Right renal pelvis (tissue), 4 donors: ENCODE measurements around the gene FBXO42. TPM values are rescaled to one million over a fixed set of nuclear protein-coding genes. Genes with fewer than 3 reads are reported as not detected.
A peak's percentile ranks its signal among the peaks of the same experiment; 100 is the strongest.

Experiments used
- DNase-seq, 4 donors: peaks; one replicate each; pipeline ENCODE4 v3.0.0-alpha.2; 2013; ENCODE audit warnings: low read depth in 4 of 4, low spot score in 3 of 4, missing footprints in 1 of 4
- polyA plus RNA-seq, 4 donors: library from polyadenylated mRNA; unstranded; fragments of 120-200 nt; gene quantifications; one replicate each; pipeline ENCODE4 v1.2.1, GENCODE V29; 2013; ENCODE audit not compliant: insufficient read length in 4 of 4

FBXO42 gene
- polyA plus RNA-seq, 4 donors = 21.1 to 24.8 (median 22.1) TPM

DNA sequence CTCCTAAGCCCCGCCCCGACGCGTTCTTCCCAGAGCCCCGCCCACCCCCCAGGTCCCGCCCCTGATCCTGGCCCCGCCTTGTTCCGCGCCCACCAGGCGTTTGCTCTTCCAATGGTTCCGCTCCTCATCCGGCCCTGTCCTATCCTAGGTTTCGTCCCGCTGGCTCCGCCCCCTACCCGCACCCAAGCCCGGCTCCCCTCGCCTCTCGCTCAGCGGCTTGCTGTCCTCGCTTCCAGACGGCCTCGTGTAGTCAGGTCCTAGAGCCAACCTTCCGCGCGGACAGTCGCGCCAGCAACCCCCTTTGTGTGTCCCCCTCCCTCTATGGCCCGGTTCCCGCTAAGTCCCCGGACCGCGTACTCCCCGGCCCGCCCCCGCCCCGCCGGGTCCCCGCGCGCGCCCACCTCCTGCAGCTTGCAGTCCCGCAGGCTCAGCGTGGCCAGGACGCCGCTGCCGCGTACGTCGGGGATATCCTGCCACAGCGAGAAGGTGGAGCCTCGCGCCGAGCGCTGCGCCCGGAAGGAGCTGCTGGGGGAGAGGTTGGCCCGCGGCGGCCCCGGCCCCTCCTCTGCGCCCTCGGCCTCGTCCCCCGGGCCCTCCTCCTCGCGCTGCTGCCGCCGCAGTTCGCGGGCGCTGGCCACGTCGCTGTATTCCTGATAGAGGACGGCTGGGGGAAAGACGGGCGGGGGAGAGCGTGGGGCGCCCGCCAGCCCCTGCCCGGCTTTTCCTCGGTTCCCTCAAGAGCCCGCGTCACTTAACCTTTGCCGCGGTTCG is 145.5 kb downstream of the FBXO42 start:
- peak; percentile 89 to 94 (median 94) for DNase-seq

DNA sequence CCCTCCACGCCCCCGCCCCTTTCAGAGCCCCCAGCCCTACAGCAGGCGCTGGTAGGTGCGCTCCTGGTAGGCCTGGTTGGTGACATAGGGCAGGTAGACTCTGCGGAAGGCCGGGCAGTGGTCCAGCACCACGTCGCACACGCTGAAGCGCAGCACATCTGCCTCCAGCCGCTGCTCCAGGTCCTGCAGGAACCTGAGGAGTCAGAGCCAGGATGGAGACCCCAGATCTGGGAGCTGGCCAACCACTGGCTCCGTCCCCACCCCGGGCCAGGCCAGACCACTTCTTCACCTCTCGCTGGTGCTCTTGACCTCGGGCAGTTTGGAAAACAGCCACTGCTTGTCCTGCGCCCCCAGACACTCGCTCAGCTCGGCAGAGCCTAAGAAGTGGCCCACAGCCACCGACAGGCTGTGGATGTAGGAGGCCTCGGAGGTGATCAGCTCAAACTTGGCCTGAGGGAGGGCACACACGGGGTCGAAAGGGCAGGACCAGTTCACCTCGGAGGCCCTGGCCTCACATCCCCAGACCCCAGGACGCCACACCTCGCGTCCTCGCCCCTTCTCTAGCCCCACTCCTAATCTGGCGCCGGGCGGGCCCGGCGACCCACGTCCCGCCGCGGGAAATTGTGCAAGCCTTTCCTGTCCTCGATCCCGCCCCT is 146.3 kb downstream of the FBXO42 start:
- DNase-seq = no peak

DNA sequence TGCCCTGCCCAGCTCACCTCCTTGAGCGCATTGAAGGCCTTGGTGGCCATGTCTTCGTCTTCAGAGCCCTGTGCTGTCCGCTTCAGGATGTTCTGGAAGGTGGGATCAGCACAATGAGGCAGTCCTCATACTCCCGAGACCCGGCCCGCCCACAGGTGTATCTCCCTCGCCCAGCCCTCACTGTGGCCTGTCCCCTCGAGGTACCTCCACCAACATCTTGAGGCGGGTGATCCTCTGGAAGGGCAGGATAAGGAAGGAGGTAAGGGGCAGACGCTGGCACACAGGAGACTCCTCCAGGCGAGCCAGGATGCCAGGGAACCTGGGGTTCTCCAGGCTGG is 147.0 kb downstream of the FBXO42 start:
- DNase-seq = no peak

DNA sequence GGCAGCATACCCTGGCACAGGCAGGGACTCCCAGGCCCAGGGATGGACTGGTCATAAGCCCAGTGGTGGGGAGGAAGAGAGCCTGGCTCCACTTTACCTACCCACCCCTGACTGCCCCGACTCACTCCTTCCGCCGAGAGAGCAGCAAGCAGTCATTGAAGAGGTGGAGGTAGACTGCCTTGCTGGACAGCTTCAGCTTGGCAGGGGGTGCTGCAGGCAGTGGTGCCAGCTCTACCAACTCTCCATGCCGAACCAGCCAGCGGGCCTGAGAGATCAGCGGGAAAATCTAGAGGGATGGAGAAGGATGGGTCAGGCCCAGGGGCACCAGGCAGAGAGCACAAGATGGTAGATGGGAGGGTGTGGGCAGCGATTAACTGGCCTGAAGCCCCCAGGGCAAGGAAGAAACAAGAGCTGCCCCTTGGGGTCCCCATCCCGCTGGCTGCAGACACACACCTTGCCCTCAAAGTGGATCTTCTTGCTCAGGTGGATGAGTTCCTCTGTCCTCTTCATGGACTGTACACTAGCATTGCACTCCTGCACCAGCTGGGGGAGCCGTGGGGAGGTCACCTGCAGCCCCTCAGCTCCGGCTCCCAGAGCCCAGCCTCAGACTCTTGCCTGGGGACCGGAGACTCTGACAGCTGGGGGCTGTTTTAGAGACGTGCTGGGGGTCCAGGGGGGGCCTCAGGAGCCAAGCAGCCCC is 147.5 kb downstream of the FBXO42 start:
- DNase-seq = no peak

DNA sequence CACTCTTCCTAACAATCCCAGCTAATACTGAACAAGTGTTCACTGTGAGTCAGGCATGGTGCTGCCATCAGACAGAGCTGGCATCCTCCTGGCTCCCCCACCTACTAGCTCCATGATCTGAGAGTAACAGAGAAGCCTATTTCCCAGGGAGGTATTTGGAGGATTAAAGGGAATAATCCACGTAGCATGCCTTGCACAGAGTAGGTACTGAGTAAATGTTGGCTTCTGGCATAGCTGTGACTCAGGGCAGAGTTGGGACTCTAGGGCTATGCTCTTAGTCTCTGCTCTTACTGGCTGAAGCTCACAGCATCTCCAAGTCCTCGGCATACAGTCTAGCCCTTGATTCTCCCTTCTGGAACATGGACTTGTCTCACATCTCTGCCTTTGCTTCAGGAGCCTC is 148.1 kb downstream of the FBXO42 start:
- no peak for DNase-seq

DNA sequence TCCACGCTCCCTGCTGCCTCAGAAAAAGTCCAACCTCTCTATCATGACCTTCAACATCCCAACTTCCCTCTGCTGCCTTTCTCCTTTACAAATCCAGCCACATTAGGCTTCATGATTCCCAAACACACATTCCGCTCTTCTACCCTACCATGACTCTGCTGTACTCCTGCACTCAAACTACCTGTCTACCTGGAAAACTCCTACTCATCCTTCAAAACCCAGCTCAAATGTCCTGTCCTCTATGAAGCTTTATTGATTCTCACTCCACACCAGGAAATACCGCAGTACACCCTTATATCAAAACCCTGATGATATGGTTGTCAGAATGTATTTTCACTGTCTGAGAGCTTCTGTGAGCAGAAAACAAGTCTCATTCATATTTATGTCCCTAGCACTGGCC is 148.7 kb downstream of the FBXO42 start:
- no peak for DNase-seq

DNA sequence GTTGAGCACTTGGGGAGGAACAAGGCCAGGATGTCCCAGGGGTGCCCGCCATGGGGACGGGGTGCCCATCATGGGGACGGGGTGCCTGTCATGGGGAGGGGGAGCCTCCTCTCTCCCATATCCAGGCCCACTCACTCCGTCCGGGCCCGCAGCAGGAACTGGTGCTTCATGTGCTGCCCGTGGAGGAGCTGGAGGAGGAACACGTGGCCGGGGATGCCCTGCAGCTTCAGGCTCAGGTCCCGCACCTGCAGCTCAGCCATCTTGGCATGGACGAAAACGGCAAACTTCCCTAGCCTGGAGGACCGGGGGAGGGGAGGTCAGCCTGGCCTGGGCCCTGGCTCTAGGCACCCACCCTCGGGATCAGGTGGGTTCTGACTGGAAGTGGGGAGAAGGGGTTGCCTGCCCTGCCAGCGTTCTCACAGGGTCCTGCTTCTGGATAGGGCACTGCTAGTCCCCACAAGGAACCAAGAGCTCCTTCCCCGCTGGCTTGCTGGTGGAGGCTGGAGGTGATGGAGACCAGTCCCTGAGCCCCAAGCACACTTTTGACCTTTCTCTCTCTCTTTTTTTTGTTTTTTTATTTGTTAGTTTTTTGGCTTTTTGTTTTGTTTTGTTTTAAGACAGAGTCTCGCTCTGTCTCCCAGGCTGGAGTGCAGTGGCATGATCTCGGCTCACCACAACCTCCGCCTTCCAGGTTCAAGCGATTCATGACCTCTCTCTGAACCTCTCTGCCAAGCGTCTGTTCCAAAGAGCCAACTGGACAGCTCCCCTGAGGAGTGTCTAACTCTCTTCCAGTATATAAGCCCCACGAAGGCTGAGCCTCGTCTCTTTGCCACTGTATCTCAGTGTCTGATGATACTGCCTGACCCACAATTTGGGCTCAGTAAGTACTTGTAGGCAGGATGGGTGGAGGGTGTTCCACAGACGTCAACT is 149.7 kb downstream of the FBXO42 start:
- no peak for DNase-seq

DNA sequence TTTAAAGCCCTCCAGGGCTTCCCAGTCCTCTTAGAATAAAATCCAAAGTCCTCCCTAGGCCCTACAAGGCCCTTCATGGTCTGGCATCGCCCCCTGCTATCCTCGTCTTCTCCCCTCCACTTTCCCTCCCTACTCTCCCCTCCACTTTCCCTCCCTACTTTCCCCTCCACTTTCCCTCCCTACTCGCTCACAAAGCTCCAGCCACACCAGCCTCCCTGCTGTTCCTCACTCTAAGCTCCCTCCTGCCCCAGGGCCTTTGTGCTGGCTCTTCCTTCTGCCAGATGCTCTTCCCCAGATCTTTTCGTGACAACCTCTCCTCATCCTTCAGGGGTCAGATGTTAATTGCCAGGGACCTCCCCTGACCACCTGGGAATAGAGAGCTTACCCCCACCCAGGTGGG is 152.6 kb downstream of the FBXO42 start:
- DNase-seq = no peak

DNA sequence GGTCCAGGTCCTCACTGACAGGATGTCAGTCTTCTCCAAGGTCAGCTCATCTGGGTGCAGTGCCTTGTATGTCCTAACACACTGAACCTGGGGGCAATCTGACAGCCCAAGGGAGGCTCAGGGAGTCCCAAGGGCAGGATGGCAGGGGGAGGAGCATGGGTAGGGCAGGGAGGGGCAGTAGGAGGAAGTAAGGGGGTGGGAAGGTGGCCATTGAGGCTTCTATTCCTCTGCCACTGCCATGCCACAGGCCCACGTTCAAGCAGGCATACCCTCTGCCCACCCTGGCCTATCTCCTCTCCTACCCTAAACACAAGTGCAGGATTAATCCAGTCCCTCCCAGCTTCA is 153.2 kb downstream of the FBXO42 start:
- no peak for DNase-seq

DNA sequence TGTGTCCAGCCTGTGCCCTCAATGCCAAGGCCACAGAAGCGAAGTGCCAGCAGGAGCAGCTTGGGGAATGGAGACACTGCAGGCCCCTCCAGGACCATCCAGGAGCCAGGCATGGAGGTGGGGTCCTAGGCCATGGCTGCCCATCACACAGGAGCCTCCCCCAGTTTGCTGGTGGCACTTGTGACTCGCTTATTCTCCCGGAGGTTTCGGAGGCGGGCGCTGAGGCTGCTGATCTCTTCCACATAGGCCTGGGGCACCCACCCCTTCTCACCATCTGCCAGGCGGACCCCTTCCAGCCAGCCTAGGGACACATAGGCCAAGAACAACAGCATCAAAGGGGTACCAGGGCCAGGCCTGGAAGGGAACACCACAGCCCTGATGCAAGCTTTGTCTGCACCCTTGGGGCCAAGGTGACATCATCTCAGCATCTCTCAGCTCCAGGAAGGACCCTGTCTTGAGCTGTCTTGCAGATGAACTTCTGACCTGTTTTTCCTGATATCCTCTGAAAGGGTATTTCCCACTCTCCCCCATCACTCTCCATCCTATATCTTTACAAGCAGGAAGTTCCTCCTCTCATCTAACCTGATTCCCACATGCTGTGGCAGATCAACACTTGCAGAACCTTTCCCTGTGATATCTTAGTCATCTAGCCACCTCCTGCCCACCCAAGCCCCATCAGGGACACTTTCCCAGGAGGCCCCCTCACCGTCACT is 153.7 kb downstream of the FBXO42 start:
- no peak for DNase-seq

DNA sequence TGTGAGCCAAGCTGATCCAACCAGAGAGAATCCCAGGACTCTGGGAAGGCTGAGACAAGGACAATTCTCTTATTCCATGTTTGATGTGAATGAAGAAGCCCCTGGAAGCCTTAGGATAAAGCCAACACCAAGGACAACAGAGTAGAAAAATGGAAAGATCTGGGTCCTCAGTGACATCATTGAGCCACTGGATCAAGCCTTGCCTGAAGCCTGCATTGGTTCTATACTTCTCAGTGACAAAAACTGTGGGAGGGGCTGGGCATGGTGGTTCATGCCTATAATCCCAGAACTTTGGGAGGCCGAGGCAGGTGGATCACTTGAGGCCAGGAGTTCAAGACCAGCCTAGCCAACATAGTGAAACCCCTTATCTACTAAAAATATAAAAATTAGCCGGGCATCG is 155.4 kb downstream of the FBXO42 start:
- DNase-seq = no peak

Other genes starting within 250 kb of the FBXO42 start
- 10 to 100 TPM; 14.7 to 19.7 (median 17.7) TPM for gene EPHA2, start 196.4 kb downstream of the FBXO42 start, polyA plus RNA-seq
- gene ARHGEF19, start 139.8 kb downstream of the FBXO42 start, polyA plus RNA-seq = 10 to 100 TPM; 17.1 to 22.0 (median 20.8) TPM
- gene CPLANE2, start 115.3 kb downstream of the FBXO42 start, polyA plus RNA-seq = 1 to 10 TPM; 4.0 to 7.6 (median 5.7) TPM
- gene SZRD1, start 14.8 kb upstream of the FBXO42 start, polyA plus RNA-seq = 100 to 1,000 TPM; 114 to 121 (median 116) TPM
- under 1 TPM in 1 of 4 donors, not detected in 3; 0.17 TPM for gene SPATA21, start 84.9 kb upstream of the FBXO42 start, polyA plus RNA-seq
- 10 to 100 TPM; 64.2 to 72.9 (median 69.4) TPM for gene NECAP2, start 88.2 kb upstream of the FBXO42 start, polyA plus RNA-seq
- not detected for gene RNU1-1, start 161.8 kb upstream of the FBXO42 start, polyA plus RNA-seq